IMR-90 (cell line): ENCODE data around the gene DUSP23. TPM values are rescaled to one million over a fixed set of nuclear protein-coding genes. Genes with fewer than 3 reads are reported as not detected.

Experiments used
- ATAC-seq: fragments of 200-7000 bp; cut with Tn5 transposase; 2 replicates; pipeline ENCODE4 v1.9.1; 2020; ENCODE audit warnings: low read depth, mild to moderate bottlenecking, moderate library complexity
- BruUV-seq: library from RNA; stranded (reverse); fragments of 400-500 nt; replicated peaks from 2 replicates; lab custom pipeline; 2021; lab: Mats Ljungman, UMichigan
- CTCF ChIA-PET: fragments of 300-600 bp; formaldehyde crosslinking; extraction: SDS; loops from one replicate; lab custom pipeline; 2021; ENCODE audit warnings: antibody characterized with exemption; lab: Yijun Ruan, JAX
- POLR2A ChIA-PET: fragments of 300-600 bp; sonication (Branson Sonifier 250); formaldehyde crosslinking; loops from one replicate; lab custom pipeline; 2022; ENCODE audit warnings: antibody characterized with exemption; ENCODE audit not compliant: unreplicated experiment; lab: Charles Lee
- DNase-seq: peaks from one replicate; pipeline ENCODE4 v3.0.0; 2013
- H2AFZ ChIP-seq: replicated peaks from 2 replicates; pipeline ENCODE3; 2013; ENCODE audit warnings: low read length, mild to moderate bottlenecking; ENCODE audit not compliant: poor library complexity
- H2AK5ac ChIP-seq: 2 replicates; pipeline ENCODE4 v1.6.1; 2013; ENCODE audit warnings: low read depth, low read length, inconsistent platforms
- H2AK9ac ChIP-seq: replicated peaks from 2 replicates; pipeline ENCODE3; 2013; ENCODE audit warnings: mild to moderate bottlenecking, low read depth, low read length, moderate library complexity; ENCODE audit not compliant: poor library complexity
- H2BK120ac ChIP-seq: 2 replicates; pipeline ENCODE4 v1.6.1; 2013; ENCODE audit warnings: low read depth, low read length, inconsistent platforms
- H2BK15ac ChIP-seq: 3 replicates; pipeline ENCODE4 v1.6.1; 2013; ENCODE audit warnings: low read depth, low read length, inconsistent platforms
- H2BK20ac ChIP-seq: 2 replicates; pipeline ENCODE4 v1.6.1; 2013; ENCODE audit warnings: low read depth, mild to moderate bottlenecking, inconsistent platforms, low read length, moderate library complexity
- H2BK5ac ChIP-seq: 2 replicates; pipeline ENCODE4 v1.6.1; 2013; ENCODE audit warnings: mild to moderate bottlenecking, low read depth, low read length, inconsistent platforms; ENCODE audit not compliant: poor library complexity, severe bottlenecking
- H3K14ac ChIP-seq: replicated peaks from 2 replicates; pipeline ENCODE4 v1.6.1; 2013; ENCODE audit warnings: low read depth, low read length, inconsistent platforms
- H3K18ac ChIP-seq: 2 replicates; pipeline ENCODE4 v1.6.1; 2013; ENCODE audit warnings: low read depth, low read length, control low read depth
- H3K23ac ChIP-seq: 2 replicates; pipeline ENCODE4 v1.6.1; 2013; ENCODE audit warnings: low read depth, low read length, inconsistent platforms
- H3K27ac ChIP-seq: 2 replicates; pipeline ENCODE4 v1.5.1; 2013; ENCODE audit warnings: mild to moderate bottlenecking, control low read depth, low read length; ENCODE audit not compliant: insufficient read depth
- H3K27me3 ChIP-seq: 2 replicates; pipeline ENCODE4 v1.6.1; 2013; ENCODE audit warnings: low read length; ENCODE audit not compliant: control insufficient read depth, insufficient read depth
- H3K36me3 ChIP-seq: 2 replicates; pipeline ENCODE4 v1.6.1; 2013; ENCODE audit warnings: low read length, mixed read lengths; ENCODE audit not compliant: control insufficient read depth, insufficient read depth
- H3K4ac ChIP-seq: 2 replicates; pipeline ENCODE4 v1.6.1; 2013; ENCODE audit warnings: low read depth, low read length, inconsistent platforms
- H3K4me1 ChIP-seq: 2 replicates; pipeline ENCODE4 v1.6.1; 2013; ENCODE audit warnings: low read length, mixed read lengths; ENCODE audit not compliant: control insufficient read depth, insufficient read depth
- H3K4me2 ChIP-seq: 2 replicates; pipeline ENCODE4 v1.6.1; 2013; ENCODE audit warnings: low read depth, mild to moderate bottlenecking, control low read depth, low read length, moderate library complexity
- H3K4me3 ChIP-seq: 2 replicates; pipeline ENCODE4 v1.5.1; 2013; ENCODE audit warnings: low read depth, mild to moderate bottlenecking, control low read depth, low read length, moderate library complexity; ENCODE audit not compliant: insufficient read depth
- H3K56ac ChIP-seq: 2 replicates; pipeline ENCODE4 v1.6.1; 2013; ENCODE audit warnings: low read length, inconsistent platforms; ENCODE audit not compliant: insufficient read depth; ENCODE audit errors: extremely low read depth
- H3K79me1 ChIP-seq, 2 experiments: 2 replicates each; pipeline ENCODE4 v1.6.1; 2013; ENCODE audit warnings: low read length in 2 of 2, inconsistent platforms in 1 of 2, low read depth in 1 of 2
- H3K9ac ChIP-seq: 2 replicates; pipeline ENCODE4 v1.6.1; 2013; ENCODE audit warnings: low read depth, low read length, control low read depth
- H3K9me1 ChIP-seq: 2 replicates; pipeline ENCODE4 v1.6.1; 2013; ENCODE audit warnings: low read length, inconsistent platforms; ENCODE audit not compliant: insufficient read depth
- H3K9me3 ChIP-seq: 2 replicates; pipeline ENCODE4 v1.6.1; 2013; ENCODE audit warnings: low read length; ENCODE audit not compliant: control insufficient read depth, insufficient read depth
- H4K20me1 ChIP-seq: 2 replicates; pipeline ENCODE4 v1.6.1; 2013; ENCODE audit warnings: low read length, inconsistent platforms; ENCODE audit not compliant: insufficient read depth
- H4K5ac ChIP-seq: 2 replicates; pipeline ENCODE4 v1.6.1; 2013; ENCODE audit warnings: mild to moderate bottlenecking, low read depth, low read length, control low read depth
- H4K8ac ChIP-seq, 2 experiments: 2 replicates each; pipeline ENCODE4 v1.6.1; 2013; ENCODE audit warnings: low read depth in 2 of 2, low read length in 2 of 2, control low read depth in 1 of 2, inconsistent platforms in 1 of 2
- H4K91ac ChIP-seq: 2 replicates; pipeline ENCODE4 v1.6.1; 2013; ENCODE audit warnings: low read depth, low read length, inconsistent platforms; ENCODE audit not compliant: insufficient read depth
- BHLHE40 ChIP-seq: fragments of 150-350 bp; IDR thresholded peaks from 2 replicates; pipeline ENCODE4 v1.6.1; 2016; ENCODE audit warnings: mild to moderate bottlenecking, low read depth, low read length
- CEBPB ChIP-seq: IDR thresholded peaks from 2 replicates; pipeline ENCODE4 v1.6.1; 2012; ENCODE audit warnings: low read depth, low read length, improper control_type of control experiment
- CHD1 ChIP-seq: IDR thresholded peaks from 2 replicates; pipeline ENCODE4 v1.6.1; 2012; ENCODE audit warnings: low read depth, low read length, improper control_type of control experiment
- CTCF ChIP-seq: conservative IDR thresholded peaks from 2 replicates; pipeline ENCODE4 v1.5.1; 2012; ENCODE audit warnings: mild to moderate bottlenecking, low read depth, low read length, improper control_type of control experiment
- ELK1 ChIP-seq: fragments of 150-350 bp; IDR thresholded peaks from 2 replicates; pipeline ENCODE4 v1.6.1; 2016; ENCODE audit warnings: low read depth, mild to moderate bottlenecking, low read length, moderate library complexity, borderline replicate concordance
- FOS ChIP-seq: fragments of 150-350 bp; IDR thresholded peaks from 2 replicates; pipeline ENCODE4 v1.6.1; 2016; ENCODE audit warnings: low read depth, low read length
- MAFK ChIP-seq: IDR thresholded peaks from 2 replicates; pipeline ENCODE4 v1.6.1; 2012; ENCODE audit warnings: low read depth, low read length, improper control_type of control experiment
- MAZ ChIP-seq: IDR thresholded peaks from 2 replicates; pipeline ENCODE4 v1.6.1; 2012; ENCODE audit warnings: low read depth, mild to moderate bottlenecking, low read length, improper control_type of control experiment, moderate library complexity, borderline replicate concordance
- MXI1 ChIP-seq: IDR thresholded peaks from 2 replicates; pipeline ENCODE4 v1.6.1; 2012; ENCODE audit warnings: low read depth, mild to moderate bottlenecking, low read length, moderate library complexity, borderline replicate concordance
- NFE2L2 ChIP-seq: fragments of 150-350 bp; IDR thresholded peaks from 2 replicates; pipeline ENCODE4 v1.6.1; 2016; ENCODE audit warnings: low read depth, mild to moderate bottlenecking, low read length
- POLR2A ChIP-seq: IDR thresholded peaks from 2 replicates; pipeline ENCODE4 v1.6.1; 2012; ENCODE audit warnings: mild to moderate bottlenecking, low read depth, low read length
- RAD21 ChIP-seq: IDR thresholded peaks from 2 replicates; pipeline ENCODE4 v1.6.1; 2012; ENCODE audit warnings: low read length, improper control_type of control experiment
- RCOR1 ChIP-seq: IDR thresholded peaks from 2 replicates; pipeline ENCODE4 v1.6.1; 2012; ENCODE audit warnings: mild to moderate bottlenecking, low read length, improper control_type of control experiment; ENCODE audit not compliant: insufficient replicate concordance
- RFX5 ChIP-seq: IDR thresholded peaks from 2 replicates; pipeline ENCODE4 v1.8.0; 2012; ENCODE audit warnings: low read depth, mild to moderate bottlenecking, low read length, moderate library complexity
- SMC3 ChIP-seq: fragments of 150-350 bp; IDR thresholded peaks from 2 replicates; pipeline ENCODE4 v1.6.1; 2016; ENCODE audit warnings: low read depth, mild to moderate bottlenecking, antibody characterized with exemption, low read length, moderate library complexity
- USF2 ChIP-seq: fragments of 150-350 bp; IDR thresholded peaks from 2 replicates; pipeline ENCODE4 v1.6.1; 2017; ENCODE audit warnings: mild to moderate bottlenecking, antibody characterized with exemption, low read length, low read depth
- WGBS, 2 experiments: methylation state at CpG; one replicate each; pipeline versions ENCODE4 v1.1.5 to v1.1.7; 2013; ENCODE audit warnings: missing lambda C conversion rate in 2 of 2; ENCODE audit not compliant: insufficient read length in 1 of 2; ENCODE audit errors: extremely low coverage in 2 of 2; 5-methylcytosine and 5-hydroxymethylcytosine counted together
- dilution Hi-C: fragments of 300-500 bp; cut with HindIII; formaldehyde crosslinking; loops from one replicate; pipeline ENCODE4 v1.14.3; 2018; ENCODE audit warnings: low sequenced_read_pairs; ENCODE audit not compliant: unreplicated experiment
- in situ Hi-C: fragments of 300-500 bp; cut with MboI; formaldehyde crosslinking; loops from 3 replicates; pipeline ENCODE4 v1.14.3; 2019; ENCODE audit warnings: low sequenced_read_pairs, inconsistent platforms, mixed read lengths
- intact Hi-C: fragments of 100-400 bp; cut with micrococcal nuclease; formaldehyde crosslinking; loops from 2 replicates; pipeline ENCODE4 v1.10.0; 2022
- polyA plus RNA-seq, 3 experiments: library from polyadenylated mRNA; depleted of rRNA; stranded (reverse); fragments of >200 nt; gene quantifications; 2 replicates each; pipeline ENCODE4 v1.2.3, GENCODE V29; 2012; ENCODE audit warnings: low replicate concordance in 1 of 3
- total RNA-seq: library from RNA; depleted of rRNA; stranded (reverse); fragments of >200 nt; gene quantifications from 2 replicates; pipeline ENCODE4 v1.2.3, GENCODE V29; 2012

The DUSP23 gene
- total and polyA plus RNA-seq, 2 of the 4 experiments (the other 2 are of a cell fraction), result 4.1 to 12.9 TPM

GRCh38 chr1:159827549-159827948 is 46.8 kb downstream of the DUSP23 start:
- Histone ChIP-seq H4K5ac (no peak overlapping the region), H3K4me1 (peaks cover 2% of the 10 kb centered on the region), H3K9ac (no peak overlapping the region), H4K20me1 (no peaks in the 10 kb centered on the region), H2BK20ac (no peak overlapping the region), H3K36me3 (no peaks in the 10 kb centered on the region), H3K27ac (no peak overlapping the region), H2BK15ac (no peak overlapping the region), H3K4me3 (no peak overlapping the region), H4K91ac (no peak overlapping the region), H3K9me3 (no peaks in the 10 kb centered on the region), H3K23ac (no peak overlapping the region), H3K4ac (no peak overlapping the region), H3K27me3 (peaks cover 12% of the 10 kb centered on the region), H3K9me1 (0 out of 2 replicates have a peak, but pooled peaks cover 3% of the 10 kb centered on the region), H3K79me1 (no peaks in the 10 kb centered on the region), H3K56ac (no peak overlapping the region), H3K14ac (no peak overlapping the region), H3K4me2 (no peak overlapping the region), H3K18ac (no peak overlapping the region), H4K8ac (no peak overlapping the region), H2AFZ (no peak overlapping the region), H2BK120ac (no peak overlapping the region), H2AK9ac (no peak overlapping the region), H2AK5ac (no peak overlapping the region), H2BK5ac (no peak overlapping the region)
- in situ Hi-C loops, result no loop called here
- BruUV-seq, result no TSS peak
- ChIA-PET POLR2A (no interaction called here), CTCF (interaction anchor here (0.8 to 0.9 kb wide), 2 partner anchors 29 to 258 kb away, joined by 3 to 6 read pairs; no protein-coding TSS in a partner anchor)
- DNase-seq, result no peak
- ATAC-seq, result no peak
- dilution Hi-C loops, result no loop called here
- intact Hi-C loops, result no loop called here
- no peak for TF ChIP-seq CTCF
- TF ChIP-seq CEBPB, result no peak
- TF ChIP-seq FOS, result no peak
- no peak for TF ChIP-seq ELK1
- no peak for TF ChIP-seq RAD21
- no peak for TF ChIP-seq CHD1
- no peak for TF ChIP-seq USF2
- no peak for TF ChIP-seq NFE2L2
- no peak for TF ChIP-seq MXI1
- TF ChIP-seq RCOR1, result no peak
- TF ChIP-seq SMC3, result no peak
- TF ChIP-seq POLR2A, result no peak
- no peak for TF ChIP-seq RFX5
- no peak for TF ChIP-seq MAZ
- no peak for TF ChIP-seq MAFK
- no peak for TF ChIP-seq BHLHE40
- WGBS, 2 experiments, result no CpG with 5 or more reads among the region's 3 CpGs
